Non-pigmented ciliary epithelial cell (primary cell): ENCODE data around the gene CCDC88B.

Experiments used
- DNase-seq: peaks from one replicate; pipeline ENCODE4 v3.0.0-alpha.2; 2010; ENCODE audit warnings: low read depth

CCDC88B gene

DNA sequence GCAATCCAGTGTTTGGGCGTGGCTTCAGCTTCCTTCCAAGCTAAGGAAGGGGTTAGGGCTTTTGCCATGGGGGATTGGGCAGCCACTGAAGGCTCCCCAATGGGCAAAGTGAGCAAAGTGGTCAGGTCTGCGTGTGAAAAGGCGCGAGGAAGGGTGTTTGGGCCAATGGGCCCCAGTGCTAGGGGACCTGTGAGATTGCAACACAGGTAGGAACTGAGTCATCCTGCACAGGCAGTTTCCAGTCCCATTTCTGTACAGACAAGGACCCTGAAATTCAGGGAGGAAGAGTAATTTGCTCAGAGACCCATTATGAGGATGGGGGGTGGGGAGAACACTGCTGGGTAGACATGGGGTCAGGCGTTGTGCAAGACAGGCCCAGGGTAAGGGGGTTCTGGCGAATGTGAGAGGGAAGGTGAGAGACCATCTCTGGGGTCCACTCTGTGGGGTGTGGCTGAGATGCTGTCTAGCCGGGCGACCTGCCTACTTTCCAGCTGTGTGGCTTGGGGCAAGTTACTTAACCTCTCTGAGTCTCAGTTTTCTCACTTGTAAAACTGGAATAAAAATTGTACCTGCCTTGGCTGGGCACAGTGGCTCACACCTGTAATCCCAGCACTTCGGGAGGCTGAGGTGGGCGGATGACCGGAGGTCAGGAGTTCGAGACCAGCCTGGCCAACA, 7.3 kb downstream of the CCDC88B start:
- no peak for DNase-seq

DNA sequence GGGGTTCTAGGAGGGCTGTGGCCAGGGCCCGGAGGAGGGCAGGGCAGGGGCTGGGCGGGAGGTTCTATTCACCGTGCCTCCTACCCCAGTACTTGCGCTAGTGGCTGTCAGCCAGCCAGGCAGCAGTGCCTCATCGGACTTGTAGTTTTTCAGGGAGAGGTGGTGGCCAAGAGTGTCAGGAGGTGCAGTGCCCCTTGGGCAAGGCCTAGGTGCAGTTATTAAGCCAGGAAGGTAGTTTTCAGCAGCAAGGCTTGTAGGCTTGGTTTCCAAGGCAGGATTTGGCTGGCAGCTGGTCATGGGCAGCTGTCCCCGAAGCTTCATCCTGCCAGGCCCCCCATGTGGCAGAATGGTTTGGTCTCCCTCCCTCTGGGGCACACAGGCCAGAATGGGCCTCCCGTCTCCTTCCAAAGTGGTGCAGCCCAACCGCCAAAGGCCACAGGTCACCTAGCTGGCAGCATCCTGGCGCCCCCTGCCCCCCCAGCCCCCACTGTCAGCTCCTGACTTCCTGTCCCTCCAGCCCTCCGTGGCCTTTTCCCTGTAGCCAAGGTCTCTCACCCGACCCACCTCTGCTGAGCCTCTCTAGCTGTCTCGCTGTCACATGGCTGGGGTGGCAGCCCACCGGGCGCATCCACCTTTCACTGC, 8.5 kb downstream of the CCDC88B start:
- no peak for DNase-seq

DNA sequence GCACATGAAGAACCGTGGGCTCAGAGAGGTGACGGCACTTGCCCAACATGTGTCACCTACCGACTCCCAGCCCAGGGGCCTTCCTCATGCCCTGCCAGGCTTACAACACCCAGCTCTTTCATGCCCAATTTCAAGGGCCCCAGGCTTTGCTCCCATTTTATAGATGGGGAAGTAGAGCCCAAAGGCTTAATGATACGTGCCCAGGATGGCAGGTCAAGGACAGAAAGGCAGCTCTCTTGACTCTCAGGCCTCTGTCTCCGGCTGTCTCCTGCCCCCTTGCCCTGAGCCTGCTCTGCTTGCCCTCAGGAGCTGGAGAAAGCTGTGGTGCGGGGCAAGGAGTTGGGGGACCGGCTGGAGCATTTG, 9.0 kb downstream of the CCDC88B start:
- DNase-seq: no peak

DNA sequence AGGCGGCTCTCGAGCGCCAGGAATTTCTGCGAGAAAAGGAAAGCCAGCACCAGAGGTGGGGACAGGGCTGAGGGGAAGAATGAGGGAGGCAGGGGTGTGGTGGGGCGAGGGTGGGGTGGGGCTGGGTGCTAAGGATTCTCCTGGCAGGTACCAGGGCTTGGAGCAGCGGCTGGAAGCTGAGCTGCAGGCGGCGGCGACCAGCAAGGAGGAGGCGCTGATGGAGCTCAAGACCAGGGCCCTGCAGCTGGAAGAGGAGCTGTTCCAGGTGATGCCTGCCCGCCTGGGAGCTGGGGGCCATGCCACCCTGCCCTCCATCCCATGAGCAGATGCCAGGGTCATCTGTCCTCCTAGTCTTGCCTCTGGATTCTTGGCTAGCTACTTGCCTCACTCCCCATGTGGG, 9.4 kb downstream of the CCDC88B start:
- DNase-seq: no peak

DNA sequence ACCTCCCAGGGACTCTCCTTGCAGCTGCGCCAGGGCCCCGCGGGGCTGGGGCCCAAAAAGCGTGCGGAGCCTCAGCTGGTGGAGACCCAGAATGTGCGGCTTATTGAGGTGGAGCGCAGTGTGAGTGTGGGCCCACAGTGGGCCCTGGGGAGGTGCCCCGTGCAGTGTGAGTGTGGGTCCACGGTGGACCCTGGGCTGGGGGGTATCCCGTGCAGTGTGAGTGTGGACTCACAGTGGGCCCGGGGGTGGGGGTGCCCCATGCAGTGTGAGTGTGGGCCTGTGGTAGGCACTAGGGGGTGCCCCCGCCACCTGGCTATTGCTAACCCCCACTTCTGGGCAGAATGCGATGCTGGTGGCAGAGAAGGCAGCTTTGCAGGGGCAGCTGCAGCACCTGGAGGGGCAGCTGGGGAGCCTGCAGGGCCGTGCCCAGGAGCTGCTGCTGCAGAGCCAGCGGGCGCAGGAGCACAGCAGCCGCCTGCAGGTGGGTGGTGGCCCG, 11.2 kb downstream of the CCDC88B start:
- no peak for DNase-seq

DNA sequence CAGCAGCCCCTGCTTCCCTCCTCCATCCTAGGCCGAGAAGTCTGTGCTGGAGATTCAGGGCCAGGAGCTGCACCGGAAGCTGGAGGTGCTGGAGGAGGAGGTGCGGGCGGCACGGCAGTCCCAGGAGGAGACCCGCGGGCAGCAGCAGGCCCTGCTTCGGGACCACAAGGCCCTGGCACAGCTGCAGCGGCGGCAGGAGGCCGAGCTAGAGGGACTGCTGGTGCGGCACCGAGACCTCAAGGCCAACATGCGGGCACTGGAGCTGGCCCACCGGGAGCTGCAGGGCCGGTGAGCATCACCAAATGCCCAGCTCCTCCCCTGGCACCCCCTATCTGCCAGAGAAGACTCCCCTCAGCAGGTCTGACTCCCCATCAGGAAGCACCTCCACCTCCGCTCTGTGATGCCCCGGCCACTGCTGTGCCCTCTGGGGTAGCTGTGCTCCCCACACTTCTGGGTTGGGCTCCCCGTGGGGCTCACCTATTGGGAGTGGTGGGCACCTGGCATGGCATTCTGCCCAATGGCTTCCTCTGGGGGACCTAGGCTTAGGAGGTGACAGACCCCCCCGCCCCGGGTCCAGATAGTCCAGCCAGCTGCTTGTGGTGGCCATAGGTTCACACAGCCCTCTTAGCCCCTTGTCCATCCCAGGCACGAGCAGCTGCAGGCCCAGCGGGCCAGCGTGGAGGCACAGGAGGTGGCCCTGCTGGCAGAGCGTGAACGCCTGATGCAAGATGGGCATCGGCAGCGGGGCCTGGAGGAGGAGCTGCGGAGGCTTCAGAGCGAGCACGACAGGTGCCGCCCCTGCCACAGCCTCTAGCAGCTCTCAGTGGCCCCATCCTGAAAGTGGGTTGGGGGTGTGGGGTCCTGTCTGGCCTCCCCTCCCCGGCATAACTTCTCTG, 12.3 kb downstream of the CCDC88B start:
- DNase-seq: no peak

DNA sequence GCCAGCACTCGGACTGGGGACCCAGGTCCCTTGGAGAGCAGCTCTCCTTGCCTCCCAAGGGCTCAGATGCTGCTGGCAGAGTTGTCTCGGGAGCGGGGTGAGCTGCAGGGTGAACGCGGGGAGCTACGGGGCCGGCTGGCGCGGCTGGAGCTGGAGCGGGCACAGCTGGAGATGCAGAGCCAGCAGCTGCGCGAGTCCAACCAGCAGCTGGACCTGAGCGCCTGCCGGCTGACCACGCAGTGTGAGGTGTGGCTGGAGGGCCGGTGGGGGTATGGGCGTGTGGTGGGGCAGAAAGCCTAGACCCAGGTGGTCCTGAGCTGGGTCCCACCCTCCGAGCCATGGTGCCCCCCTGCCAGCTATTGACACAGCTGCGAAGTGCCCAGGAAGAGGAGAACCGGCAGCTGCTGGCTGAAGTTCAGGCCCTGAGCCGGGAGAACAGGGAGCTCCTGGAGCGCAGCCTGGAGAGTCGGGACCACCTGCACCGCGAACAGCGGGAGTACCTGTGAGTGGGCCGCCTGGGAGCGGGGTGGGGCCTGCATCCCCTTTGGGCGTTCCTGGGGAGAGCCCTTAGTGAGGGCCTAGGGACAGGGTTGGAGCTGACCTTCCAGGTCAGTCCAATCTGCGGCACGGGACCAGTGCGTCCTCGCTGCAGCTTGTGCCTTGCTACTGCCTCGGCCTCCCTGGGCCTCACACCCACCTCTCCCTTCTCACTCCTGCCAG, 13.2 kb downstream of the CCDC88B start:
- DNase-seq: no peak

DNA sequence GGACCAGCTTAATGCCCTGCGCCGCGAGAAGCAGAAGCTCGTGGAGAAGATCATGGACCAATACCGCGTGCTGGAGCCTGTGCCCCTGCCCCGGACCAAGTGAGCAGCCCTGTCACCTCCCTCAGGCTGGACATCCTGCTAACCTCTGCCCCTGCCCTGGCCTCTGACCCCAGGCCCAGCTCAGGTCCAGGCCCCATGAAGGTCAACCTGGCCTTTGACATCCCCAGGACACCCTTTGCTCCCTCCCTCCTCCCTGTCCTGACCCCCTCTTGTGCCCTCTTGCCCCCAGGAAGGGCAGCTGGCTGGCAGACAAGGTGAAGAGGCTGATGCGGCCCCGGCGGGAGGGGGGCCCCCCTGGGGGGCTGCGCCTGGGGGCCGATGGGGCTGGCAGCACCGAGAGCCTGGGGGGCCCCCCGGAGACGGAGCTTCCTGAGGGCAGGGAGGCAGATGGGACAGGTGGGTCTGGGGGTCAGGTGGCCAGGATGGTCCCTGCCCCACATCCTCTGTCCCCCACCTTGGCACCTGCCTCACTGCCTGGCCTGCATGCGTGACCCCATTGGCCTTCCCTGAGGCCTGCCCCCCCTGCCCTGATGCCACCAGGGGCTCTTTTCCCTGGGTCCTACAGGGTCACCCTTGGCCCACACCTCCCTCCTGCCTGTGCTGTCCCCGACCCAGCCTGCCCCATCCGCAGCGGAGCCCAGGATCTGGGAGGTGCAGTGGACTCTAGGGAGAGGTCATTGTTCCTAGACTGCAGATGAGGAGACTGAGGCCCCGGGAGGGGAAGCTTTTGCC, 13.9 kb downstream of the CCDC88B start:
- DNase-seq: no peak

DNA sequence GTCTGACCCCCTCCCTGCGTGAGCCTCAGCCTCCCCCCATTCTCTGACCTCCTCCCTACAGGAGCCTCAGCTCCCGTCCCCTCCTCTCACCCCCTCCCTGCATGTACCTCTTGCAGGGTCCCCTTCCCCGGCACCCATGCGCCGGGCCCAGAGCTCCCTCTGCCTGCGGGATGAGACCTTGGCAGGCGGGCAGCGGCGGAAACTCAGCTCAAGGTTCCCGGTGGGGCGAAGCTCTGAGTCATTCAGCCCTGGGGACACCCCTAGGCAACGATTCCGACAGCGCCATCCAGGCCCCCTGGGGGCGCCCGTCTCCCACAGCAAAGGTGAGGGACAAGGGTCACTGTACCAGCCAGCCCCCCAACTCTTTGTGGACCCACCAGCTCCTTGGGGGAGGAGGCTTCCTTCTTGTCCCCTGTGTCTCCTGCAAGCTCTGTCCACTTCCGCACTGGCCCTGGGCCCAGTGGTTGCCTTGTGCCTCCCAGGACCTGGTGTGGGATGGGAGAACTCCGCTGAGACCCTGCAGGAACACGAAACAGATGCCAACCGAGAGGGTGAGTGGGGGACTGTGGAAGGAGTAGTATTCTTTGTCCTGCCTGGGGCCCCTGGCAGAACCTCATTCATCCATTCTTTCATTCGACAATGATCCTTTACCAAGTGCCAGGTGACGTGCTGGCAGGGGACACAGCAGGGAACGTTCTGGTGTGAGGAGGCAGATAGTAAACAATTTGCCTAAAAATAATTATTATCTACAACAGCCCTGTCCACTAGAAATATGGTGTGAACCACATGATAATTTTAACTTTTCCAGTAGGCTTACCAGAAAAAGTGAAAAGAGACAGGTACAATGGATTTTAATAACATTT, 15.3 kb downstream of the CCDC88B start:
- no peak for DNase-seq

DNA sequence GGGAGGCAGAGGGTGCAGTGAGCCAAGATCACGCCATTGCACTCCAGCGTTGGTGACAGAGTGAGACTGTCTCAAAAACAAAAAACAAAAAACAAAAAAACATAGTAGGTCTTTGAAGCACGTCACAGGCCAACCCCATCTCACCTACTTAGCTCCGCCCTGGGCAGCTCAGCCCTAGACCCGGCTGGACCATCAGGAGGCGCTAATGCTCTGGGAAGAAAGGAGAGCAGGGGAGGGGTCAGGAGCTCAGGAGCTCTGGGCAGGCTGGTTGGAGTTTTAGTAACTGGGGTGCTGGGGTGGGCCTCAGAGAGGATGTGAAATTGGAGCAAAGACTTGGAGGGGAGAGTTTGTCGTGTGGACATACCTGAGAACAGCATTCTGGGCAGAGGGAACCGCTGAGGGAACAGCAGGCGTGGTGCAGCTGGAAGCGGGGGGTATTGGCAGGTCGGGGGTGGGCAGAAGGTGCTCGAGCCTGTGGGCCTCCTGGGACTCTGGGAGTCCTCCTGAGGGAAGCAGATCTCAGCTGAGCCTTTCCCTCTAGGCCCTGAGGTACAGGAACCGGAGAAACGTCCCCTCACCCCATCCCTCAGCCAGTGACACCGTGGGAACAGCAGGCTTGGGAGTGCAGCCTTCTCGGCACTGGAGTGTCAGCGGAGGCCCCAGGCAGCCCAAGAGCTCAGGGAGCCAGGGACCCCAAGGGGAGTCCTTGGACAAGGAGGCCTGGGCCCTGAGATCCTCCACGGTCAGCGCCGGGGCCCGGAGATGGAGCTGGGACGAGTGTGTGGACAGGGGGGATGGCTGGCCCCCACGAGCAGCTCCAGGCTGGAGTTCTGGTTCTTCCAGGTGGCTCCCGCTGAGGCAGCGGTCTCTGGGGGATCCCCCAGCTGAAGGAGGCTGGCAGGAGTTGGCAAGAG, 16.8 kb downstream of the CCDC88B start:
- DNase-seq: no peak

DNA sequence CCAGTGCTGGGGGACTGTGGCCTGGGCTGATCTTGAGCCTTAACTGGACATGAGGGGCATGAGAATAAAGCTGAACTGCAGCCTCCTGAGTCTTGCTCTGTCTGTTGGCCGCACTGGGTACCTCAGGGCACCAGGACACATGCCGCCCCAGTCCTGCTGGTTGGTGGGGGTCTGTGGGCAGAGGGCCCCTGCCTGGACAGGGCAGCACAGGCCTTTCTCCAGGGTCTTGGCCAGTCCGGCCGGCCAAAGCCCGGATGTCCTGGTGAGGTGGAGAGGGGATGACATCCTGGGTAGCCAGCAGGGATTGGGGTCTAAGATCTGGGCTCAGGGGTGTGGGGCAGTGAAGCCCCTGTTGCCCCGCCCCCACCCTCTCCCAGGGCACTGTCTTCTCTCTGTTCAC, 17.4 kb downstream of the CCDC88B start:
- DNase-seq: no peak

DNA sequence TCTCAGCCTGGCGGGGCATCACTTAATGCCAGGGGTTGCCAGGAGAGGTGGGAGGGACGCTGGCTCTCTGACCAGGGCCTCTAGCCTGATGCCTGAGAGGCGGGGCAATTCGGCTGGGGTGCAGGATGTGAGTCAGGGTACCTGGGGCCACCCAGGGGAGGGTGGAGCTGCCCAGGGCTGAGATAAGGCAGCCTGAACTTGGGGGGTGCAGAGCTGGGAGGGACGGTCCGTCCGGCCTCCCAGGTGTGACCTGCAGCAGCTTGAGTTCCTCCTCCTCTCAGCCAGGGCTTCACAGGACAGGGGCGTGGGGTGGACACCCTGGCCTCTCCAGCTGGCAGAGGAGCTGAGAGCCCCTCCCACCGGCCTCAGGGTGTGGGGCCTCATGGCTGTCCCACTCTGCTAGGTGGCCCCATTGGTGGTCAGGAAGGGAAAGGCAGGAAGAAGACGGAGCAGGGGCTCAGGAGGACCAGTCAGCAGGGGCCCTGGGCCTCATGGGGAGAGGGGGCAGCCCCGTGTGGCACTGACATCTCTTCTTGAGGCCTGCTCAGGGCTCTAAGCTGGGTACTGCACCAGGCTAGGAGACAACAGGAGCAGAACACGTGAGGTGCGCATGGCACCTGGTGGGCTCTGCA, 18.0 kb downstream of the CCDC88B start:
- no peak for DNase-seq

DNA sequence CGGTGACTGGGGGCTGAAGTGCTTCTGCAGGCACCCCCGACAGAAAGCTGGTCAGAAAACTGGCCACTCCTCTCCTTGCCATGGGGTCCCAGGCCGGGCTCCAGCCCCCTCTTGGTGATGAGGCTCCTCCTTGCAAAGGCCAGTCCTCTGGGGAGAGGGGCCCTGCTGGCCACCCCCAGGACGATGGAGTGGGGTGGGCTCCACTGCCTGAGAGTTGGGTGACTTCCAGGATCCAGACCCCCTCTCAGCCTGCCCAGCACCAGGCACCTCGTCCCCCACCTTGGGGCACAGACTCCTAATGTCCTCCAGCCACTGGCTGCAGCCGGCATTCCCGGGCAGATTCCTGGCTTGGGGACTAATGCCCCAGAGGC, 18.5 kb downstream of the CCDC88B start:
- no peak for DNase-seq

DNA sequence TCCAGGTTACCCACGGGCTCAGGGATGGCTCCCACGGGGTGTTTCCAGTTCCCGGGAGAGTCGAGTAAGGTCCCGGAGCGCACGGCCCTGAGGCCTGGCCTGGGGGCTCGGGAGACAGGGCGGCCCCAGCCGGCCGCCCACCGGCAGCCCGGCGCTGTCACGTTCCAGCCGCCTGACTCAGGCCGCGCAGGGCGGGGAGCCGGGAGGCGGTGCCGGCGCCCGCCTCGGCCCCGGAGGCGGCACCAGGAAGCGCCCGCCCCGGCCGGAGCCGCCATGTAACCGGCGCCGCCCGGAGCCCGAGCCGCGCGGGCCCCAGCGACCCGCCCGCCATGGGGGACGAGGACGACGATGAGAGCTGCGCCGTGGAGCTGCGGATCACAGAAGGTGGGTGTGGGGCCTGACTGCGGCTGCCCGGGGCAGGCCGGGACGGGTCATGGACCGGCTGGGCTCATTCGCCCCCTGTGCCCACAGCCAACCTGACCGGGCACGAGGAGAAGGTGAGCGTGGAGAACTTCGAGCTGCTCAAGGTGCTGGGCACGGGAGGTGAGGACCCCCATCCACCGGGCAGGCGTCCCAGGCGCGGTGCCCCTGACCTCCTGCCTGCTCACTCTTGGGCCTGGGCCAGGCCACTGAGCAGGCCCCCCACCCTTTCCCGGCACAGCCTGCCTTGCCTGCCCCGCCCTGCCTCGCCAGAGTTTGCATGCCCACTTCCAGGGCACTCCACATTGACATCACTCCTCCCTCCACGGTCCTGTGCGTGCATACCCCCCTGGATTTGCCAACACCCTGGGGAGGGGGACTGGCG, 19.1 kb downstream of the CCDC88B start, which contains the start of gene RPS6KA4:
RPS6KA4 (plus strand) TSS at position 256 of the 805 bp plus-strand sequence; CDS start at position 330, 74 bp downstream.
- no peak for DNase-seq

DNA sequence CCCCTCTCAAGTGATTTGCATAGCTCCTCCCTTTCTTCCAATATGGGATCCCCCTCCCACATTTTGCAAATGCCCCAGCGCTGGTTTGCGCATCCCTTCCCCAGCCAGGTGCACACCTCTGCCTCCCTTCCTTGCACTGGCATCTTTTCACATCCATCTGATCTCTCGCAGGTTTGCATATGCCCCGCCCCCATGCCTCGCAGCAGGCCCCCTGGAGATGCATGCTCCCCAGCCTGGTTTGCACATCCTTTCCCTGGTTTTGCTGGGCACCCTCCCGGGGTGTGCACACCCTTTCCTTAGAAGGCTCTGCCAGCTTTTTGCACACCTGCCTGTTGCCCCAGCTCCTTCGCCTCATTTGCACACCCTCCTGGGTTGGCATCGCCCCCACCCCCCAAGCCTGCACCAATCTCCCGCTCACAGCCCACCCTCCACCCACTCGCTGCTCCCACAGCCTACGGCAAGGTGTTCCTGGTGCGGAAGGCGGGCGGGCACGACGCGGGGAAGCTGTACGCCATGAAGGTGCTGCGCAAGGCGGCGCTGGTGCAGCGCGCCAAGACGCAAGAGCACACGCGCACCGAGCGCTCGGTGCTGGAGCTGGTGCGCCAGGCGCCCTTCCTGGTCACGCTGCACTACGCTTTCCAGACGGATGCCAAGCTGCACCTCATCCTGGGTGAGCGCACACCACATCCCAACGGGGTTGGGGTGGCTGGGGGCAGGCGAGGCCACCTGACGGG, 19.9 kb downstream of the CCDC88B start:
- DNase-seq: no peak

DNA sequence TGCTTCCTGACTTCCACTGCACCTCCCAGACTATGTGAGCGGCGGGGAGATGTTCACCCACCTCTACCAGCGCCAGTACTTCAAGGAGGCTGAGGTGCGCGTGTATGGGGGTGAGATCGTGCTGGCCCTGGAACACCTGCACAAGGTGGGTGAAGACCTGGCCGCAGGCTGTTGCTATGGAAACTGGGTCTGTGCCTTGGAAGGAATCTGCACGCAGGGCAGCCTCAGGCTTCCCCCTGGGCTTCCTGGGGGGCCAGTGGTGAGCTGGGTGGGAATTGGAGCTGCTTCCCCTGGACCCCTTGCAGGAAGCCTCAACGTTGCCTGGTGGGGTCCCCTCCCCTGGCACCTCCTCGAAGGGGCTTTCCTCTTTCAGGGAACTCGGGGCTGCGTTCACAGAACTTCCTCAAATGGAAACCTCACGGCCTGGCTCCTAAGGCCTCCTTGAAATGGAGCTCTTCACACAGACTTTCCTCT, 20.5 kb downstream of the CCDC88B start:
- no peak for DNase-seq

DNA sequence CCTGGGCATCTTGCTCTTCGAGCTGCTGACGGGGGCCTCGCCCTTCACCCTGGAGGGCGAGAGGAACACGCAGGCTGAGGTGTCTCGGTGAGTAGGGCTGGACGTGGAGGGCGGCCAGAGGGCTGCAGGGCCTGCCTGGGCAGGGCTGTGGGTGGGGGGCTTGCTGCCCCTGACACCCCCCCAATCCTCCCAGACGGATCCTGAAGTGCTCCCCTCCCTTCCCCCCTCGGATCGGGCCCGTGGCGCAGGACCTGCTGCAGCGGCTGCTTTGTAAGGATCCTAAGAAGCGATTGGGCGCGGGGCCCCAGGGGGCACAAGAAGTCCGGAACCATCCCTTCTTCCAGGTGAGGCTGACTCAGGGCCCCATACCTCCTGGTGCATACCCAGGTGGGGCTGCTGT, 21.7 kb downstream of the CCDC88B start:
- no peak for DNase-seq
